Esophagus mucosa (tissue), 1 donor: ENCODE measurements around the gene GALNTL6. TPM values are rescaled to one million over a fixed set of nuclear protein-coding genes. Genes with fewer than 3 reads are reported as not detected.
"Not testable (repeated sequence)": the region's sequence is repeated elsewhere in the genome, so short reads cannot be mapped to it uniquely, and the experiment has no call there.

Experiments
- ATAC-seq: fragments of 200-7000 bp; cut with Tn5 transposase; one replicate; pipeline ENCODE4 v1.9.1; 2020
- total RNA-seq: library from RNA; stranded (reverse); gene quantifications from one replicate; pipeline ENCODE4 v1.2.4, GENCODE V29; 2023
- donor health status: DM: yes; HTN: yes; CAD: no.

Gene GALNTL6
- total RNA-seq, 1 donor from 2014 or later, result not detected

- ATAC-seq, result no peak
These were observed 1228.3 kb downstream of the GALNTL6 start for GRCh38 chr4:173041482-173041881.

GRCh38 chr4:173042139-173042538 lies 1228.9 kb downstream of the GALNTL6 start:
- not testable (repeated sequence) for ATAC-seq

- ATAC-seq, result no peak
These were observed 1231.1 kb downstream of the GALNTL6 start for GRCh38 chr4:173044340-173044739.

- no peak for ATAC-seq
These were observed 1232.4 kb downstream of the GALNTL6 start for GRCh38 chr4:173045571-173045970.

GRCh38 chr4:173046144-173046543 lies 1232.9 kb downstream of the GALNTL6 start:
- no peak for ATAC-seq

- ATAC-seq, result peak; percentile 76
These were observed 1233.6 kb downstream of the GALNTL6 start for GRCh38 chr4:173046818-173047217.

- ATAC-seq, result no peak
These were observed 1238.0 kb downstream of the GALNTL6 start for GRCh38 chr4:173051232-173051631.

- no peak for ATAC-seq
These were observed 1238.5 kb downstream of the GALNTL6 start for GRCh38 chr4:173051716-173052115.

GRCh38 chr4:173052439-173052838 lies 1239.2 kb downstream of the GALNTL6 start:
- no peak for ATAC-seq

- no peak for ATAC-seq
These were observed 1243.1 kb downstream of the GALNTL6 start for GRCh38 chr4:173056271-173056670.

- ATAC-seq, result no peak
These were observed 1243.5 kb downstream of the GALNTL6 start for GRCh38 chr4:173056710-173057109.

GRCh38 chr4:173057442-173057841 lies 1244.2 kb downstream of the GALNTL6 start:
- peak; percentile 28 for ATAC-seq

- ATAC-seq, result no peak
These were observed 1244.7 kb downstream of the GALNTL6 start for GRCh38 chr4:173057901-173058300.

- ATAC-seq, result no peak
These were observed 1248.0 kb downstream of the GALNTL6 start for GRCh38 chr4:173061160-173061559.

- ATAC-seq, result peak; percentile 36
These were observed 1260.8 kb downstream of the GALNTL6 start for GRCh38 chr4:173073939-173074500.

GRCh38 chr4:173074501-173074946 lies 1261.3 kb downstream of the GALNTL6 start:
- ATAC-seq, result peak; percentile 92

- ATAC-seq, result peak; percentile 67
These were observed 1263.9 kb downstream of the GALNTL6 start for GRCh38 chr4:173076903-173077634.

- ATAC-seq, result no peak
These were observed 1274.9 kb downstream of the GALNTL6 start for GRCh38 chr4:173088144-173088543.
